ENCODE results near the gene ADAMTS12. TPM values are rescaled to one million over a fixed set of nuclear protein-coding genes. Genes with fewer than 3 reads are reported as not detected.
"Not testable (repeated sequence)": the region's sequence is repeated elsewhere in the genome, so short reads cannot be mapped to it uniquely, and the experiment has no call there.

ADAMTS12 gene
- total RNA-seq, 2 donors from 2014 or later: 0.42 to 1.1 TPM

DNA sequence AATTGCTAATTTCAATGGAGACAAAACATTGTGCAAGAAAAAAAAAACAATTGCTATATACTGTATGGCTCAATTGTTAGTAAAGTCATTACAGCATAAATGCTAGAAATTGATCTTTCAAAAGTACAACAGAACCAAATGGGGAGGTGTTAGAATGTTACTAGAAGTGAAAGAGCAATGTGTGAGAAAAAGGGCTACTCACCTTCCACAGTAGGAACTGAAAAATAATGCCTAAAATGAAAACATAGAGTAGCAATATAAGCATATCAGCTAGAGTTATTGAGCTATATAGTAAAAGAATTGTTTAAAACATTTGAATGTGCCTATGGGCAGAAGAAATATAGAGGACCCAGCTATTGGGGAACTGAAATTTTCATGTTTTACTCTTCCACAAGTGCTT is 33.5 kb upstream of the ADAMTS12 start:
- TF ChIP-seq, protein P1, sequence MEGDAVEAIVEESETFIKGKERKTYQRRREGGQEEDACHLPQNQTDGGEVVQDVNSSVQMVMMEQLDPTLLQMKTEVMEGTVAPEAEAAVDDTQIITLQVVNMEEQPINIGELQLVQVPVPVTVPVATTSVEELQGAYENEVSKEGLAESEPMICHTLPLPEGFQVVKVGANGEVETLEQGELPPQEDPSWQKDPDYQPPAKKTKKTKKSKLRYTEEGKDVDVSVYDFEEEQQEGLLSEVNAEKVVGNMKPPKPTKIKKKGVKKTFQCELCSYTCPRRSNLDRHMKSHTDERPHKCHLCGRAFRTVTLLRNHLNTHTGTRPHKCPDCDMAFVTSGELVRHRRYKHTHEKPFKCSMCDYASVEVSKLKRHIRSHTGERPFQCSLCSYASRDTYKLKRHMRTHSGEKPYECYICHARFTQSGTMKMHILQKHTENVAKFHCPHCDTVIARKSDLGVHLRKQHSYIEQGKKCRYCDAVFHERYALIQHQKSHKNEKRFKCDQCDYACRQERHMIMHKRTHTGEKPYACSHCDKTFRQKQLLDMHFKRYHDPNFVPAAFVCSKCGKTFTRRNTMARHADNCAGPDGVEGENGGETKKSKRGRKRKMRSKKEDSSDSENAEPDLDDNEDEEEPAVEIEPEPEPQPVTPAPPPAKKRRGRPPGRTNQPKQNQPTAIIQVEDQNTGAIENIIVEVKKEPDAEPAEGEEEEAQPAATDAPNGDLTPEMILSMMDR (IDR thresholded peaks at IDR 0.05): no peak
- no peaks in the 10 kb centered on the region for H3K9me3 ChIP-seq
- intact Hi-C loops (cut with DNase I): no loop called here
- no peak overlapping the region for H3K9ac ChIP-seq (ENCODE audit: low read depth in 2 of 2, low read length in 2 of 2)
- H3K4me3 ChIP-seq: no peak overlapping the region
- no peaks in the 10 kb centered on the region for H3K4me1 ChIP-seq
- DNase-seq: no peak
- H3K27ac ChIP-seq: no peak overlapping the region
- H3K36me3 ChIP-seq: no peaks in the 10 kb centered on the region
- no peaks in the 10 kb centered on the region for H3K27me3 ChIP-seq

- no peaks in the 10 kb centered on the region for H3K9me3 ChIP-seq
- no peak for DNase-seq
- intact Hi-C loops (cut with DNase I): no loop called here
Observed at GRCh38 chr5:33921002-33921401, 29.2 kb upstream of the ADAMTS12 start.

DNA sequence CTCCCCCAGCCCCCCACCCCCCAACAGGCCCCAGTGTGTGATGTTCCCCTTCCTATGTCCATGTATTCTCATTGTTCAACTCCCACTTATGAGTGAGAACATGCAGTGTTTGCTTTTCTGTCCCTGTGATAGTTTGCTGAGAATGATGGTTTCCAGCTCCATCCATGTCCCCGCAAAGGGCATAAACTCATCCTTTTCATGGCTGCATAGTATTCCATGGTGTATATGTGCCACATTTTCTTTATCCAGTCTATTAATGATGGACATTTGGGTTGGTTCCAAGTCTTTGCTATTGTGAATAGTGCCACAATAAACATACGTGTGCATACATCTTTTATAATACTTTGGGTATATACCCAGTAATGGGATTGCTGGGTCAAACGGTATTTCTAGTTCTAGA is 23.1 kb upstream of the ADAMTS12 start:
- H3K27me3 ChIP-seq; DNase-seq; H3K36me3 ChIP-seq; H3K9me3 ChIP-seq; H3K27ac ChIP-seq; H3K9ac ChIP-seq (ENCODE audit: low read depth in 2 of 2, low read length in 2 of 2); H3K4me1 ChIP-seq; intact Hi-C loops (cut with DNase I); H3K4me3 ChIP-seq: not testable (repeated sequence)

More at GRCh38 chr5:33921002-33921401, 29.2 kb upstream of the ADAMTS12 start:
- no peak overlapping the region for H3K4me3 ChIP-seq
- H3K36me3 ChIP-seq: no peaks in the 10 kb centered on the region
- H3K9ac ChIP-seq (ENCODE audit: low read depth in 2 of 2, low read length in 2 of 2): no peak overlapping the region
- H3K4me1 ChIP-seq: no peaks in the 10 kb centered on the region
- TF ChIP-seq, protein P1 (IDR thresholded peaks at IDR 0.05): no peak
- no peak overlapping the region for H3K27ac ChIP-seq
- H3K27me3 ChIP-seq: no peaks in the 10 kb centered on the region

DNA sequence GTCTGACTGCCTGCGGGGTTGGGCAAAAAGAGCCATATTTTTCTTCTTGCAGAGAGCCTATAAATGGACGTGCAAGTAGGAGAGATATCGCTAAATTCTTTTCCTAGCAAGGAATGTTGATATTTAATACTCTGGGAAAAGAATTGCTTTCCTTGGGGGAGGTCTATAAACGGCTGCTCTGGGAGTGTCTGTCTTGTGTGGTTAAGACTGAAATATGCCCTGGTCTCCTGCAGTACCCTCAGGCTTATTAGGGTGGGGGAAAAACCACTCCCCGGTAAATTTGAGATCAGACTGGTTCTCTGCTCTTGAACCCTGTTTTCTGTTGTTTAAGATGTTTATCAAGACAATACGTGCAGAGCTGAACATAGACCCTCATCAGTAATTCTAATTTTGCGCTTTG is 14.5 kb upstream of the ADAMTS12 start:
- H3K9ac ChIP-seq (ENCODE audit: low read depth in 2 of 2, low read length in 2 of 2); DNase-seq; H3K27ac ChIP-seq; H3K27me3 ChIP-seq; intact Hi-C loops (cut with DNase I); H3K36me3 ChIP-seq; H3K4me1 ChIP-seq; H3K9me3 ChIP-seq; H3K4me3 ChIP-seq: not testable (repeated sequence)

- no peaks in the 10 kb centered on the region for H3K9me3 ChIP-seq
- H3K9ac ChIP-seq (ENCODE audit: low read depth in 2 of 2, low read length in 2 of 2): no peak overlapping the region
- H3K4me1 ChIP-seq: no peaks in the 10 kb centered on the region
- no peak overlapping the region for H3K4me3 ChIP-seq
- no peaks in the 10 kb centered on the region for H3K27me3 ChIP-seq
- H3K27ac ChIP-seq: no peak overlapping the region
- intact Hi-C loops (cut with DNase I): no loop called here
- no peak for DNase-seq
- TF ChIP-seq, protein P1 (IDR thresholded peaks at IDR 0.05): no peak
- H3K36me3 ChIP-seq: no peaks in the 10 kb centered on the region
Observed at GRCh38 chr5:33905381-33905780, 13.6 kb upstream of the ADAMTS12 start.

GRCh38 chr5:33903118-33903517 is 11.3 kb upstream of the ADAMTS12 start:
- Histone ChIP-seq H3K9ac (ENCODE audit: low read depth in 2 of 2, low read length in 2 of 2) (no peak overlapping the region), H3K4me1 (no peaks in the 10 kb centered on the region), H3K27me3 (no peaks in the 10 kb centered on the region), H3K9me3 (no peaks in the 10 kb centered on the region), H3K27ac (no peak overlapping the region), H3K36me3 (no peaks in the 10 kb centered on the region), H3K4me3 (no peak overlapping the region)
- TF ChIP-seq, protein P1 (IDR thresholded peaks at IDR 0.05): no peak
- intact Hi-C loops (cut with DNase I): no loop called here
- DNase-seq: no peak

- TF ChIP-seq, protein P1 (IDR thresholded peaks at IDR 0.05): no peak
- Histone ChIP-seq H3K4me1 (no peaks in the 10 kb centered on the region), H3K27me3 (no peaks in the 10 kb centered on the region), H3K9ac (ENCODE audit: low read depth in 2 of 2, low read length in 2 of 2) (no peak overlapping the region), H3K4me3 (no peak overlapping the region), H3K27ac (no peak overlapping the region), H3K9me3 (no peaks in the 10 kb centered on the region), H3K36me3 (no peaks in the 10 kb centered on the region)
- DNase-seq: no peak
- intact Hi-C loops (cut with DNase I): no loop called here
Observed at GRCh38 chr5:33901156-33901555, 9.4 kb upstream of the ADAMTS12 start.
